K562 (cell line): Measurements from ENCODE around the gene HEMK1. TPM values are rescaled to one million over a fixed set of nuclear protein-coding genes. Genes with fewer than 3 reads are reported as not detected.

ENCODE experiments used
- BRF1 ChIP-seq: IDR thresholded peaks from 3 replicates; pipeline ENCODE4 v1.6.1; 2011; ENCODE audit warnings: borderline replicate concordance, mild to moderate bottlenecking; ENCODE audit not compliant: insufficient read length; ENCODE audit errors: extremely low read depth
- CCNT2 ChIP-seq: IDR thresholded peaks from 2 replicates; pipeline ENCODE4 v1.6.1; 2011; ENCODE audit warnings: borderline replicate concordance, low read depth, mild to moderate bottlenecking, moderate library complexity, mixed read lengths, low read length; ENCODE audit not compliant: insufficient read length; ENCODE audit errors: extremely low read depth
- CREM ChIP-seq: IDR thresholded peaks from 2 replicates; pipeline ENCODE4 v1.6.1; 2014; ENCODE audit warnings: antibody characterized with exemption, low read depth
- GATA2 ChIP-seq: sonication (generic); formaldehyde crosslinking; IDR thresholded peaks from 2 replicates; pipeline ENCODE4 v1.4.0; 2020; ENCODE audit warnings: mild to moderate bottlenecking, missing genetic modification reagents
- HDAC1 ChIP-seq, 2 experiments: fragments of 450-650 bp; IDR thresholded peaks; 2 replicates each; pipeline ENCODE4 v1.6.1; 2016 to 2017; ENCODE audit warnings: inconsistent platforms in 1 of 2, mild to moderate bottlenecking in 1 of 2, moderate library complexity in 1 of 2
- HDAC2 ChIP-seq: fragments of 450-650 bp; IDR thresholded peaks from 2 replicates; pipeline ENCODE4 v1.6.1; 2016; ENCODE audit warnings: mild to moderate bottlenecking
- HMGN3 ChIP-seq: IDR thresholded peaks from 2 replicates; pipeline ENCODE4 v1.6.1; 2011; ENCODE audit warnings: borderline replicate concordance, low read depth, mild to moderate bottlenecking, mixed read lengths, low read length; ENCODE audit not compliant: insufficient read length; ENCODE audit errors: extremely low read depth
- MAZ ChIP-seq, 2 experiments: fragments of 450-650 bp in 1 of 2; sonication (generic) in 1 of 2; formaldehyde crosslinking; IDR thresholded peaks in 1 of 2; conservative IDR thresholded peaks in 1 of 2; 2 replicates each; pipeline versions ENCODE4 v1.4.0 to v1.5.0; 2020; ENCODE audit warnings: mild to moderate bottlenecking in 1 of 2, missing genetic modification reagents in 1 of 2
- MTA1 ChIP-seq: fragments of 450-650 bp; IDR thresholded peaks from 2 replicates; pipeline ENCODE4 v1.6.1; 2017; ENCODE audit warnings: borderline replicate concordance
- NKRF ChIP-seq: fragments of 450-650 bp; IDR thresholded peaks from 2 replicates; pipeline ENCODE4 v1.6.1; 2016; ENCODE audit warnings: borderline replicate concordance
- PKNOX1 ChIP-seq: fragments of 450-650 bp; IDR thresholded peaks from 2 replicates; pipeline ENCODE4 v1.6.1; 2016
- PML ChIP-seq: IDR thresholded peaks from 2 replicates; pipeline ENCODE4 v1.6.1; 2012; ENCODE audit warnings: low read length, inconsistent platforms
- RCOR1 ChIP-seq, 2 experiments: IDR thresholded peaks; 2 replicates each; pipeline ENCODE4 v1.6.1; 2012; ENCODE audit warnings: low read depth in 2 of 2, low read length in 2 of 2, borderline replicate concordance in 1 of 2, improper control_type of control experiment in 1 of 2
- RNF2 ChIP-seq: sonication (generic); IDR thresholded peaks from 2 replicates; pipeline ENCODE4 v1.6.1; 2016
- SMARCC2 ChIP-seq: fragments of 450-650 bp; IDR thresholded peaks from 2 replicates; pipeline ENCODE4 v1.6.1; 2017; ENCODE audit warnings: antibody characterized with exemption, moderate library complexity, mild to moderate bottlenecking, low read depth
- TBL1XR1 ChIP-seq, 2 experiments: IDR thresholded peaks; 2 replicates each; pipeline ENCODE4 v1.6.1; 2012; ENCODE audit warnings: improper control_type of control experiment in 2 of 2, low read length in 2 of 2, mild to moderate bottlenecking in 1 of 2
- TCF3 ChIP-seq: sonication (generic); formaldehyde crosslinking; IDR thresholded peaks from 2 replicates; pipeline ENCODE4 v1.4.0; 2020; ENCODE audit warnings: mild to moderate bottlenecking, missing genetic modification reagents
- TEAD4 ChIP-seq, 2 experiments: sonication (generic) in 1 of 2; formaldehyde crosslinking in 1 of 2; IDR thresholded peaks; 2 replicates each; pipeline versions ENCODE4 v1.6.1 to v1.8.0; 2012 to 2022; ENCODE audit warnings: borderline replicate concordance in 1 of 2, inconsistent platforms in 1 of 2, low read length in 1 of 2, mild to moderate bottlenecking in 1 of 2, missing genetic modification reagents in 1 of 2
- THRA ChIP-seq: fragments of 450-650 bp; IDR thresholded peaks from 2 replicates; pipeline ENCODE4 v1.6.1; 2017; ENCODE audit warnings: mild to moderate bottlenecking, moderate library complexity
- ZFX ChIP-seq: sonication (generic); formaldehyde crosslinking; IDR thresholded peaks from 2 replicates; pipeline ENCODE4 v1.8.0; 2022; ENCODE audit warnings: mild to moderate bottlenecking, missing genetic modification reagents, moderate library complexity
- ZNF561 ChIP-seq: fragments of 450-650 bp; formaldehyde crosslinking; conservative IDR thresholded peaks from 2 replicates; pipeline ENCODE4 v1.4.0; 2020; ENCODE audit warnings: mild to moderate bottlenecking, moderate library complexity
- ZNF764 ChIP-seq: fragments of 250-450 bp; sonication (Bioruptor Pico); IDR thresholded peaks from 2 replicates; pipeline ENCODE4 v1.4.0; 2020; ENCODE audit warnings: low read depth, mild to moderate bottlenecking, moderate library complexity
- polyA plus RNA-seq, 8 experiments: library from polyadenylated mRNA; depleted of rRNA in 4 of 8; stranded (reverse) in 5 of 8; unstranded in 3 of 8; fragments of >200 nt; fragmentation: Nextera tagmentation in 2 of 8; fragmentation: Illumina TruSeq in 1 of 8; extraction: Ambion mirVana in 2 of 8; extraction: Trizol in 1 of 8; gene quantifications; 2 replicates each; pipeline versions ENCODE4 v1.2.1 to v1.2.3, GENCODE V29; 2011 to 2014; ENCODE audit warnings: inconsistent platforms in 1 of 8, missing spikeins in 1 of 8
- total RNA-seq, 7 experiments: library from RNA; depleted of rRNA in 6 of 7; stranded (reverse); fragments of >200 nt in 6 of 7; fragmentation: Illumina TruSeq in 2 of 7; extraction: Trizol in 2 of 7; gene quantifications; 2 replicates each; pipeline versions ENCODE4 v1.2.1 to v1.2.3, GENCODE V29; 2011 to 2021; ENCODE audit warnings: low replicate concordance in 1 of 7

HEMK1 gene
- total and polyA plus RNA-seq, 9 of the 15 experiments (the other 6 are each of a cell fraction or from before 2014, with no cell fraction given), result 2.0 to 16.8 (median 11.4) TPM

- TF ChIP-seq THRA (no peak), MAZ (CRISPR knock-in tag; conservative IDR thresholded peaks at IDR 0.05 in 1 of 2, IDR thresholded peaks at IDR 0.05 in 1 of 2) (peak; percentile 60 to 78), HDAC2 (peak; percentile 71; the same call in 1 of the 2 replicates), CREM (peak; percentile 66), HMGN3 (peak; percentile 85), ZNF561 (CRISPR knock-in tag) (no peak), ZFX (peak; percentile 14), PML (peak; percentile 74), PKNOX1 (peak; percentile 31; the same call in 1 of the 2 replicates), CCNT2 (peak; percentile 71), TEAD4 (IDR thresholded peaks at IDR 0.05; ENCODE audit: low read length) (peak; percentile 89), TEAD4 (CRISPR knock-in tag; IDR thresholded peaks at IDR 0.05; ENCODE audit: borderline replicate concordance) (no peak), TCF3 (CRISPR knock-in tag) (peak; percentile 93), BRF1 (no peak), RNF2 (0 out of 2 replicates have a peak, but pooled peaks have one; percentile 44), RCOR1 (IDR thresholded peaks at IDR 0.05; ENCODE audit: borderline replicate concordance in 1 of 2, low read depth in 2 of 2, low read length in 2 of 2) (peak; percentile 34 to 95; a peak in 3 of 4 replicates), SMARCC2 (peak; percentile 65; the same call in 1 of the 2 replicates), TBL1XR1 (IDR thresholded peaks at IDR 0.05; ENCODE audit: low read length in 2 of 2) (no peak; a peak in 1 of 4 replicates), HDAC1 (IDR thresholded peaks at IDR 0.05) (peak in 1 of 2 experiments; percentile 73; a peak in 2 of 4 replicates), ZNF764 (CRISPR knock-in tag) (no peak), GATA2 (peak; percentile 57; the same call in 1 of the 2 replicates), NKRF (no peak), MTA1 (peak; percentile 67; the same call in 1 of the 2 replicates)
These were observed 29.7 kb upstream of the HEMK1 start (continued) for GRCh38 chr3:50539356-50540286.
